HG03432 (cell line): Measurements from ENCODE around the gene MINDY4B.

Source experiments
- ATAC-seq: cut with Tn5 transposase; IDR thresholded peaks from one replicate; pipeline ENCODE4 v1.9.1; 2021; ENCODE audit warnings: mild to moderate bottlenecking, moderate library complexity; ENCODE audit not compliant: unreplicated experiment

MINDY4B gene

GRCh38 chr3:150905339-150905738 lies at the start of gene MINDY4B:
TSS of gene MINDY4B (minus strand) at chr3:150905439. CDS start at chr3:150905439, 0 bp downstream.
- ATAC-seq = no peak

- ATAC-seq = no peak
Observed at GRCh38 chr3:150951923-150952322, 46.7 kb upstream of the MINDY4B start.

- no peak for ATAC-seq
Observed at GRCh38 chr3:150945226-150946032, 40.2 kb upstream of the MINDY4B start.

GRCh38 chr3:150942221-150942620 lies 37.0 kb upstream of the MINDY4B start:
- ATAC-seq = no peak

- ATAC-seq = peak; percentile 89
Observed at GRCh38 chr3:150936693-150937092, 31.5 kb upstream of the MINDY4B start.

GRCh38 chr3:150933473-150933995 lies 28.3 kb upstream of the MINDY4B start:
- no peak for ATAC-seq

- ATAC-seq = no peak
Observed at GRCh38 chr3:150931745-150932144, 26.5 kb upstream of the MINDY4B start.

- no peak for ATAC-seq
Observed at GRCh38 chr3:150930839-150931238, 25.6 kb upstream of the MINDY4B start.

- ATAC-seq = no peak
Observed at GRCh38 chr3:150928234-150928633, 23.0 kb upstream of the MINDY4B start.

GRCh38 chr3:150926328-150926727 lies 21.1 kb upstream of the MINDY4B start:
- no peak for ATAC-seq

- ATAC-seq = peak; percentile 96
Observed at GRCh38 chr3:150925751-150926201, 20.5 kb upstream of the MINDY4B start.

GRCh38 chr3:150922611-150923010 lies 17.4 kb upstream of the MINDY4B start:
- no peak for ATAC-seq

DNA sequence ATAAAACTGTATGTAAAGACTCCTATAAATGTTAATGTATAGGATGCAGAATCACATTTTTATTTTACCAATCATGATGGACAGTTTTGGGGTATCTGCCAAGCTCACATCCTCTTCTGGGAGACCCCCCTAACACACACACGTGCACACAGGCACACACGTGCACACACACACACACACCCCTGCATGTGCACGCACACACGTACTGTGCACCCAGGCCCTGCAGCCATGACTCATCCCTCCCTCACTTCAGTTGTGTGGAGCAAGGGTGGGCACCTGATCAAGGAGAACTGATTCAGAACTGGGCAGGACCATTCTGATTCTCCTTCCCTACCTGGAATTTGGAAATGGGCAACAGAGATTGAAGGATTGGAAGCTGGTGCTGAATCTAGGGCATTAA lies 16.0 kb upstream of the MINDY4B start:
- ATAC-seq = no peak

- ATAC-seq = no peak
Observed at GRCh38 chr3:150920236-150920635, 15.0 kb upstream of the MINDY4B start.

- ATAC-seq = no peak
Observed at GRCh38 chr3:150917951-150918350, 12.7 kb upstream of the MINDY4B start.

- ATAC-seq = no peak
Observed at GRCh38 chr3:150913133-150913922, 8.1 kb upstream of the MINDY4B start.

DNA sequence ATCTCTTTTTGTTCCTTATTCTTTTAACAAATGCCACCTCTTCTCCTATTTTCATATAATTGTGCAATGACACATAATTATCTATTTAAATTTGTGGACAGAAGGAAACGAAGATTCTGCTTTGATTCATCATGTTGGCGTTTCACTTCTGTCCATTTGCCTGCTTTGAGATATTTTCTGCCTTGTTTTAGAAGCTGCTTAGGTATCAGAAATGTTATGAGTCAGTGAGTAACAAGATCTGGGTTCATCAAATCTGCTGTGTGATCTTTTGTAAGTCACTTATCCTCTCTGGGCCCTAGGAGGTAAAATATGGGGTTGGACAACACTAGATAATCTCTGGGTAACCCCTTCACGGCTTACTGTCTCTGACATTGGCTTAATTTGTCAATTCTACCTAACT lies 7.3 kb upstream of the MINDY4B start:
- ATAC-seq = no peak

GRCh38 chr3:150911771-150912170 lies 6.5 kb upstream of the MINDY4B start:
- no peak for ATAC-seq

DNA sequence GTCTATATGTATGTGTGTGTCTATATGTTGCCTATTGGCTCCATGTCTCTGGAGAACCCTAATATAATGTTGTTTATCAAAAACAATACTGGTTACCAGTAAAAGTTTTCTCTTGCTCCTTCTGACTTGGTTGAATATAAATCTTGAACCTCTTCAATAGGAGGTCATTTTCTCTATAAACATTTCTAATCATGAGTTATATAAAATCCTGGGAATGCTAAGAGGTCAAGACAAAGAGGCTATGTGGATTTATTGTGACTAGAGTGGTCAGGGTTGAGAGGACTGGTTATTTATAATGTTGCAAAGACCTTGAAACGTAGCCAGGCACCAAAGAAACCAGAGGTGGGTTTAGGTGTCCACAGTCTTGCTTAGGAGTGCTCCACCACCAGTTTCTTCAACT lies 1.2 kb upstream of the MINDY4B start:
- ATAC-seq = no peak

DNA sequence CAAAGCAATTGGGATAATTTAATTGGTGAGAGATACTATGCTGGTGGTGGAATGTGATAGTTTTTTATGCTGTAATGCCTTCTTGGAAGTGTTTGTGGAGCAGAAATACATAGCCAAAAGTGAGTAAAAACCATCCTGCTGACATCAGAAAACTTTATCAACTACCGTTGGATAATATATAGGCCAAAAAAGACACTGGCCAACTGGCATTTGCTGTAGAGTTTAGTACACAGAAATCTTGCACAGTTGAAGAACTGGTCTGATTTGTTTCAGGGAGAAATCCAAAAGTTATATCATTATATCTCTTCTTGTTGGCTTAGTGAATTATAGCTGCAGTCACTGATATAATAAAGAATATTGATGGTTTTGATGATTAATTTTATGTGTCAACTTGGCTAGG lies 507 bp upstream of the MINDY4B start:
- no peak for ATAC-seq

DNA sequence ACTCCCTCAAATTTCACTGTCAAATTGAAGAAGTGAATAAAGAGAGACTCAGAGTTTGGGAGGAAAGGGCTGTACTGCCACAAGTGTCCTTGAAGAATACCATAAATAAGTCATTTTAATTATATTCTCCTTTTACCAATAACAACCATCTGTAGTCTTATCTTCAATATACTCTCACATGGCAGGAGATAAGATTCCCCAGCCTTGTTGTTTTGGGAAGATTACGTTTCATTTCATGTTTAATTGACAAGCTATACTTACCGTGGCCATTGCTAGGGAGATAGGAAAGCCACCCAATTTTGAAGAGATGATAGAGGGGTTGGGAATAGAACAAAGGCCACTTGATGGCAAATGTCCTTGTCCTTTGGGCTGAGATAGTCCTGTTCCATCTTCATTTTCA lies 2.3 kb downstream of the MINDY4B start:
- ATAC-seq = no peak

- ATAC-seq = no peak
Observed at GRCh38 chr3:150901793-150902192, 3.4 kb downstream of the MINDY4B start.
